ENCODE data around the gene C19orf53.
"Not testable (repeated sequence)": the region's sequence is repeated elsewhere in the genome, so short reads cannot be mapped to it uniquely, and the experiment has no call there.

The C19orf53 gene

DNA sequence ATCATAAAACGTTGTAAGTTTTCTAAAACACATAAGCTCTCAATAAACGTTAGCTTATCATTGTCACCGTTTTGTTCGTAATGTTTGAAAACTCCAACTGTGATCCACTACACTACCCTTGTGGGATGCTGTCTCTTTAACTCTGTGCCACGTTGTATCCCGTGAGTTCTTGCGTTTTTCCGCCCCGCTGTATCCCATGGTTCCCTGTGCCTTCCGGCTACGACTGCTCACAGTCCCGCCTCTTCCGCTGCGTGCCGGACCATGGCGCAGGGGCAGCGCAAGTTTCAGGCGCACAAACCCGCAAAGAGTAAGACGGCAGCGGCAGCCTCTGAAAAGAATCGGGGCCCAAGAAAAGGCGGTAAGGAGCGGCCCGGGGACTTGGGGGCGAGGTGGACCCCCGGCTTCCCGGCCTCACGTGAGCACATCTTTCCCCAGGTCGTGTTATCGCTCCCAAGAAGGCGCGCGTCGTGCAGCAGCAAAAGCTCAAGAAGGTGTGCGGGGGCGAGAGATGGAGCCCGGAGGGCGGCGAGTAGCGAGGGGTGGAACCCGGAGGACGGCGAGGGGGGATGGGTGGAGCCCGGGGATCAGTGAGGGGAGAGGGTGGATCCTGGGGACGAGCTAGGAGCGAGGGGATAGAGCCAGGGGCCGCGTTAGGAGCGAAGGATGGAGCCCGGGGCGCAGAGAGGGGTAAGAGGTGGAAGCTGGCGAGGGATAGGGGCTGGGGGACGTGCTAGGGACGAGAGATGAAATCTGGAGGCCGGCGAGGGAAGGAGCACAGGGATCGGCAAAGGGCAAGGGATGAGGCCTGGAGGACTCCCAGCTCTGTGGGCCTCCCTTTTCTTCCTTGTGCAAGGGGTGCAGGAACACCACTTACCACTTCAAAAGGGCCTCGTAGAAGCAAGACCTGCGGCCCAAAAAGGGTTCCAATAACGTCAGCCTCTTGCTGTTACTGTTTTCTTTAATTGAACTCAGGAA is at the start of gene C19orf53:
Gene C19orf53 (plus strand): TSS at position 240 of the 975 bp plus-strand sequence. CDS start 22 bp downstream, at position 262.
- DNase-seq, result peak; percentile 82

DNA sequence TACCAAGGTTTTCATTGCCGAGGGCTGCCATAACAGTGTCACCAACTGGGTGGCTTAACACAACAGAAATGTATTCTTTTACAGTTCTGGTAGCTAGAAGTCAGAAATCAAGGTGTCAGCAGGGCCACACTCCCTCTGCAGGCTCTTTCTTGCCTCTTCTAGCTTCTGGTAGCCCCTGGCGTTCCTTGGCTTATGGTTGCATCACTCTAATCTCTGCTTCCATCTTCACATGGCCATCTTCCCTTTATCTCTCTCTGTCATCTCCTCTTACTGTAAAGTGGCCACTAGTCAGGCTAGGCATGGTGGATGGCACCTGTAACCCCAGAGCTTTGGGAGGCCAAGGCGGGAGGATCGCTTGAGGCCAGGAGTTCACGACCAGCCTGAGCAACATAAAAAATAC is 47.9 kb upstream of the C19orf53 start:
- no peak for DNase-seq

DNA sequence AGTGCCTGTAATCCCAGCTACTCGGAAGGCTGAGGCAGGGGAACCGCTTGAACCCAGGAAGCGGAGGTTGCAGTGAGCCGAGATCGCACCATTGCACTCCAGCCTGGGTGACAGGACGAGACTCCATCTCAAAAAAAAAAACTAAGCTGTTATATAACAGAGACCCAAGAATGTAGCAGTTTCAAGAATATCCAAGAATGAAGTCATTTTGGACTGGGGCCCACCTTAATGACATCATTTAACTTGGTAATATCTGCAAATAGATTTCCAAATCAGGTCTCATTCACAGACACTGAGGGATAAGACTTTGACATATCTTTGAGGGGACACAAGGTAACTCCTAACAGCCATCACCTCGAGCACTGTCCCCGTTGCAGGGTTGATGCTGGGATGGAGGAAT is 46.5 kb upstream of the C19orf53 start:
- no peak for DNase-seq

DNA sequence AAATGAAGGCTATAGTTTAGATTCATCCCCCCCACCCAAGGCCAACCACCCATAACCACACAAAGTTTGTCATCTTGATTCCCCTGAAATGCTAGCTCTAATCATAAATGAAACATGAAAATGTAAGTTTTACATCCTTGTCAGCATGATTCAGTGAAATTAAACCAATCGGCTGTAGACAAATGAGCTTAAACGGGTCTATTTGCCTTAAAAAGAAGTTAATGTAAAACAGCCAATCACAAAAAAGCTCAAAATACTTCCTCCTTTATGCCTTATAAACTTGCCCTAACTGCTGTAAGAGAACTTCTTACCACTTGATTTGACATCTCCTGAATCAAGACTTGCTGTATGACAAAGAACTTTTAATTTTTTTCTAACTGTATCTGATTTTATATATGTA is 44.4 kb upstream of the C19orf53 start:
- DNase-seq, result no peak

GRCh38 chr19:13731147-13731964 is 42.9 kb upstream of the C19orf53 start:
- peak; percentile 97 for DNase-seq

DNA sequence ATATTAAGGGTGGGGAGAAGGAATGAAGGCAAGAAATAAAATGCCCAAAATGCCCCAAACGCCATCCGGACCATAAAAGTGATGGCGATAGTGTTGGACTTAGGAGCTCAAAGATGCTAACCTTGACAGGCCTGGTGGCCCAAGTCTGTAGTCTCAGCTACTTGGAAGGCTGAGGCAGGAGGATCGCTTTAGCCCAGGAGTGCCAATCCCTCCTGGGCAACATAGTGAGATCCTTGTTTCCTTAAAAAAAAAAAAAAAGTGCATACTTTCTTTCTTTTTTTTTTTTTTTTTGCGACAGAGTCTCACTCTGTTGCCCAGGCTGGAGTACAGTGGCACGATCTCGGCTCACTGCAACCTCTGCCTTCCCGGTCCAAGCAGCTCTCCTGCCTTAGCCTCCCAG is 41.9 kb upstream of the C19orf53 start:
- no peak for DNase-seq

GRCh38 chr19:13734751-13735150 is 39.5 kb upstream of the C19orf53 start:
- DNase-seq, result no peak

DNA sequence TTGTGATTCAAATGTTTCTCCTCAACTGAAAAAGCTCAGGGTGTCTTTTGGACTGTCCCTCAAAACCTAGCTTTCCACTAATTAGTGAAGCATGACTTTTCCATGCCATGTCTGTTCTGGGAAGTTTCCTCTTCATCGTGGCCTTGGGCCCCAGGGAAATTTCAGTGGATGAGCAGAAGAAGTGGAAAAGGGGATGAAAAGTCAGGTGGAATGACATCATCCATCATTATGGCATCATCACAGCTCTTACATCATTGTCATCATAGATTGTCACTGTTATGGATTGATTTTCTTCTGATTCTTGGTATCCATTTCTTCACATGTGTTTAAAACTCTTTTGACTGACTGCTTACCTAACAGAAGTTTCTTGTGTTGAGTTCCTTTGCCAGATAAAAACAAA is 36.2 kb upstream of the C19orf53 start:
- no peak for DNase-seq

GRCh38 chr19:13741893-13742292 is 32.4 kb upstream of the C19orf53 start:
- DNase-seq, result no peak

GRCh38 chr19:13742756-13743155 is 31.5 kb upstream of the C19orf53 start:
- no peak for DNase-seq

DNA sequence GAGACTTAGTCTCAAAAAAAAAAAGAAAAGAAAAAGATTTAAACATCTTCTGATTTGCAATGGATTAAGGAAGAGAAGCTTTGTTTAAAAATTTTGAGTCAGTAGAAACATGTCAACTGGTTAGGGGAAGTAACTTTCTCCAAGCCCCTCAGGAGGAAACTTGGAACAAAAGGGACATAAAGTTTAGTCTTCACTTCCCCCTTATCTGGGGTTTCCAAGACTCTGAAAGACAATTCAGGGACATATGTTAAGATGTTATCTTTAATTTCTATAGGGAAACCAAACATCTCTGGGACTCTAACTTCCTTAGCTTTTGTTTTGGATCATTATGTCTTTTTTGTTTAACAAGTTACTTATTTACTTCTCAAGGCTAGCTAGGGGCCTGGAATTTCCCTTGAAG is 30.1 kb upstream of the C19orf53 start:
- no peak for DNase-seq

- DNase-seq, result no peak
These were observed 27.2 kb upstream of the C19orf53 start for GRCh38 chr19:13747098-13747453.

GRCh38 chr19:13748169-13748828 is 26.0 kb upstream of the C19orf53 start:
- peak; percentile 5 for DNase-seq

DNA sequence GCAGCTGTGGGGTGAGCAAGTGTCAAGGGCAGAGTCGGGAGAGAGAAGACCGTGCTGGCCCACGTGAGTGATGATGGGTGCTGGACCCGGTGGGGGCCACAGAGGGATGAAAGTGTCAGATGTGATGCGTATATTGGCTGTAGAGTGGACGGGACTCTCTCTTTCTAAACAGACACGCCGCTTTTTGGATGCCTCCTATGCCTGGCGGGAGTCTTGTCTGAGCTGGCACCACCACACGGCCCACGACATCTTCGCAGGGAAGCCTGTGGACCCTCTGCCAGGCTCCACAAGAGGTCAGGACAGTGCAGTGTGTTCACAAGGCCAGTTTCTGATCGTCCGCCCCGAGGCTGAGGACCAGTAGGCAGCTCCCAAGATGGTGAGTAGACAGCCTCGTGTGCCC is 22.8 kb upstream of the C19orf53 start:
- DNase-seq, result no peak

DNA sequence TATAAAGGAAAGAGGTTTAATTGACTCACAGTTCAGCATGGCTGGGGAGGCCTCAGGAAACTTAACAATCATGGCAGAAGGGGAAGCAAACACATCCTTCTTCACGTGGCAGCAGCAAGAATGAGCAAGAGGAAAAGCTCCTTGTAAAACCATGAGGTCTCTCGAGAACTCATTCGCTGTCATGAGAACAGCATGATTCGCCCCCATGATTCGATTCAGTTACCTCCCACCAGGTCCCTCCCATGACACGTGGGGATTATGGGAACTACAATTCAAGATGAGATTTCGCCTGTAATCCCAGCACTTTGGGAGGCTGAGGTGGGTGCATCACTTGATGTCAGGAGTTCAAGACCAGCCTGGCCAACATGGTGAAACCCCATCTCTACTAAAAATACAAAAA is 20.6 kb upstream of the C19orf53 start:
- not testable (repeated sequence) for DNase-seq

- DNase-seq, result no peak
These were observed 18.0 kb upstream of the C19orf53 start for GRCh38 chr19:13756210-13756609.

- DNase-seq, result no peak
These were observed 16.2 kb upstream of the C19orf53 start for GRCh38 chr19:13757805-13758772.

DNA sequence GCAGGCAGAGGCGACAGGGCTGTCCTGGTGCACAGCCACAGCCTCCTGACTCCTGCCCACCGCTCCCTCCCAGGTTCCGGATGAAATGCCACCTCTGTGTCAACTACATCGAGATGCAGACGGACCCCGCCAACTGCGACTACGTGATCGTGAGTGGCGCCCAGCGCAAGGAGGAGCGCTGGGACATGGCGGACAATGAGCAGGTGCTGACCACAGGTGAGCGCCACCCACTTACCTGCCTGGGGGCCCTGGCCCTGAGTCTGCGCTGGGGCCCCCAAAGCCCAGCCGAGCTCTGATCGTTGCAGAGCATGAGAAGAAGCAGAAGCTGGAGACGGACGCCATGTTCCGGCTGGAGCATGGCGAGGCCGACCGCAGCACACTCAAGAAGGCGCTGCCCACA is 15.5 kb upstream of the C19orf53 start:
- no peak for DNase-seq

DNA sequence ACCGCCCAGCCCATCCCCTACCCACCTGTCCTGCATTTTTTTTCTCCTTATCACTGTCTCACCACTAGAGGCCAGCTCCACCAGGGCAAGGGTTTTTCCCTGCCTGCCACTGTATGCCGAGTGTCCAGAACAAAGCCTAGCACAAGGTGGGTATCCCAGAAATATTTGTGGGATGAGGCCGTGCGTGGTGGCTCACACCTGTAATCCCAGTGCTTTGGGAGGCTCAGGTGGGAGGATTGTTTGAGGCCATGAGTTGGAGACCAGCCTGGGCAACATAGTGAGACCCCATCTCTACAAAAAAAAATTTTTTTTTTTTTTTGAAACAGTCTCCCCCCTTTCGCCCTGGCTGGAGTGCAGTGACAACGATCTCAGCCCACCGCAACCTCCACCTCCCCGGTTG is 12.8 kb upstream of the C19orf53 start:
- DNase-seq, result no peak

DNA sequence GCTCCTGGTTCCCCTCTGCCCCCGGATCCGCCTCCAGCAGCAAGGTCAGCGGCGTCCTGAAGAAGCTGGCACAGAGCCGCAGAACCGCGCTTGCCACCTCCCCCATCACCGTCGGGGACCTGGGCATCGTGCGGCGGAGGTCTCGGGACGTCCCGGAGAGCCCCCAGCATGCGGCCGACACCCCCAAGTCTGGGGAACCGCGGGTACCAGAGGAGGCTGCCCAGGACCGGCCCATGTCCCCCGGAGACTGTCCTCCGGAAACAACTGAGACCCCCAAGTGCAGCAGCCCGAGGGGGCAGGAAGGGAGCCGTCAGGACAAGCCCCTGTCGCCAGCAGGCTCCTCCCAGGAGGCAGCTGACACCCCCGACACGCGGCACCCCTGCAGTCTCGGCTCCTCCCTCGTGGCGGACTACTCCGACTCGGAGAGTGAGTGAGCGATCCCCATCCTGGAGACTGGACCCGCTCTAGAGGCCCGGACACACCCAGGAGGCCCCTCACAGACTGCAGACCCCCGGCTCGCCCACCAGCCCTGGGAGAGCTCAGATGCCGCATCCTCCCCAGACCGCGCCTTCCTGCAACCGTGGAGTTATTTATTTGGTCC is 11.5 kb upstream of the C19orf53 start:
- no peak for DNase-seq

- no peak for DNase-seq
These were observed 11.0 kb upstream of the C19orf53 start for GRCh38 chr19:13763265-13763664.
